HG03432 (cell line): ENCODE results near the gene KRT40.

ENCODE experiments used
- ATAC-seq: cut with Tn5 transposase; IDR thresholded peaks from one replicate; pipeline ENCODE4 v1.9.1; 2021; ENCODE audit warnings: mild to moderate bottlenecking, moderate library complexity; ENCODE audit not compliant: unreplicated experiment

Gene KRT40

GRCh38 chr17:40997361-40997760 lies 13.2 kb upstream of the KRT40 start:
- ATAC-seq, result no peak

- no peak for ATAC-seq
Observed at GRCh38 chr17:40996829-40997228, 12.7 kb upstream of the KRT40 start.

GRCh38 chr17:40995116-40995515 lies 11.0 kb upstream of the KRT40 start:
- ATAC-seq, result no peak

- no peak for ATAC-seq
Observed at GRCh38 chr17:40993839-40994238, 9.7 kb upstream of the KRT40 start, which contains the start of gene KRTAP3-3. KRTAP3-3 (minus strand) TSS chr17:40994164; CDS start chr17:40994097, 67 bp downstream.

- ATAC-seq, result no peak
Observed at GRCh38 chr17:40993084-40993483, 9.0 kb upstream of the KRT40 start.

- no peak for ATAC-seq
Observed at GRCh38 chr17:40992666-40993065, 8.5 kb upstream of the KRT40 start.

GRCh38 chr17:40986920-40987319 lies 2.8 kb upstream of the KRT40 start:
- no peak for ATAC-seq

- ATAC-seq, result no peak
Observed at GRCh38 chr17:40981115-40981514, 3.0 kb downstream of the KRT40 start.

- ATAC-seq, result no peak
Observed at GRCh38 chr17:40980596-40980995, 3.5 kb downstream of the KRT40 start.

- no peak for ATAC-seq
Observed at GRCh38 chr17:40980117-40980516, 4.0 kb downstream of the KRT40 start.

- ATAC-seq, result no peak
Observed at GRCh38 chr17:40978575-40979151, 5.5 kb downstream of the KRT40 start.

GRCh38 chr17:40975516-40975915 lies 8.6 kb downstream of the KRT40 start:
- ATAC-seq, result no peak

- no peak for ATAC-seq
Observed at GRCh38 chr17:40974366-40974765, 9.8 kb downstream of the KRT40 start.

GRCh38 chr17:40967582-40967981 lies 16.5 kb downstream of the KRT40 start:
- no peak for ATAC-seq

- no peak for ATAC-seq
Observed at GRCh38 chr17:40966848-40967247, 17.3 kb downstream of the KRT40 start, which contains the start of gene KRT39. KRT39 (minus strand) TSS chr17:40966948; CDS start chr17:40966856, 92 bp downstream.

- ATAC-seq, result no peak
Observed at GRCh38 chr17:40963838-40964237, 20.3 kb downstream of the KRT40 start.

- ATAC-seq, result no peak
Observed at GRCh38 chr17:40962059-40962561, 22.0 kb downstream of the KRT40 start.

GRCh38 chr17:40961591-40961990 lies 22.5 kb downstream of the KRT40 start:
- ATAC-seq, result no peak

GRCh38 chr17:40960144-40960543 lies 24.0 kb downstream of the KRT40 start:
- no peak for ATAC-seq

GRCh38 chr17:40958086-40958953 lies 25.8 kb downstream of the KRT40 start:
- ATAC-seq, result no peak

- no peak for ATAC-seq
Observed at GRCh38 chr17:40956401-40957254, 27.5 kb downstream of the KRT40 start.
